HepG2 (cell line): Measurements from ENCODE around the gene DNM1L. TPM values are rescaled to one million over a fixed set of nuclear protein-coding genes. Genes with fewer than 3 reads are reported as not detected.

Experiments used
- DPF2 ChIP-seq: sonication (generic); formaldehyde crosslinking; IDR thresholded peaks from 2 replicates; pipeline ENCODE4 v1.4.0; 2020; ENCODE audit warnings: mild to moderate bottlenecking, low read depth, missing genetic modification reagents, borderline replicate concordance
- ETV5 ChIP-seq: IDR thresholded peaks from 2 replicates; pipeline ENCODE4 v1.6.1; 2018; ENCODE audit warnings: missing biosample characterization, missing genetic modification reagents, inconsistent platforms, borderline replicate concordance
- GFI1 ChIP-seq: sonication (generic); formaldehyde crosslinking; IDR thresholded peaks from 2 replicates; pipeline ENCODE4 v1.5.0; 2020; ENCODE audit warnings: missing genetic modification reagents, mild to moderate bottlenecking, borderline replicate concordance
- JARID2 ChIP-seq: sonication (generic); formaldehyde crosslinking; IDR thresholded peaks from 2 replicates; pipeline ENCODE4 v1.8.1; 2023; ENCODE audit warnings: missing genetic modification reagents, inconsistent platforms; ENCODE audit not compliant: insufficient replicate concordance
- SMAD3 ChIP-seq: sonication (generic); formaldehyde crosslinking; IDR thresholded peaks from 2 replicates; pipeline ENCODE4 v1.4.0; 2020; ENCODE audit warnings: missing genetic modification reagents
- ZBTB7B ChIP-seq: sonication (generic); formaldehyde crosslinking; IDR thresholded peaks from 2 replicates; pipeline ENCODE4 v1.4.0; 2020; ENCODE audit warnings: missing genetic modification reagents
- ZFAT ChIP-seq: sonication (generic); formaldehyde crosslinking; conservative IDR thresholded peaks from 2 replicates; pipeline ENCODE4 v1.8.1; 2023; ENCODE audit warnings: missing genetic modification reagents, inconsistent platforms
- ZNF460 ChIP-seq: sonication (generic); formaldehyde crosslinking; IDR thresholded peaks from 2 replicates; pipeline ENCODE4 v1.5.1; 2020; ENCODE audit warnings: missing genetic modification reagents, mild to moderate bottlenecking, borderline replicate concordance
- ZNF713 ChIP-seq: sonication (generic); formaldehyde crosslinking; IDR thresholded peaks from 2 replicates; pipeline ENCODE4 v1.4.0; 2020; ENCODE audit warnings: mild to moderate bottlenecking, missing genetic modification reagents
- ZNF768 ChIP-seq: sonication (generic); formaldehyde crosslinking; IDR thresholded peaks from 2 replicates; pipeline ENCODE4 v1.4.0; 2020; ENCODE audit warnings: missing genetic modification reagents
- ZNF775 ChIP-seq: sonication (generic); formaldehyde crosslinking; IDR thresholded peaks from 2 replicates; pipeline ENCODE4 v1.4.0; 2020; ENCODE audit warnings: missing genetic modification reagents, mild to moderate bottlenecking, moderate library complexity, borderline replicate concordance
- ZNF781 ChIP-seq: sonication (generic); formaldehyde crosslinking; IDR thresholded peaks from 2 replicates; pipeline ENCODE4 v1.5.1; 2020; ENCODE audit warnings: borderline replicate concordance, mild to moderate bottlenecking, missing genetic modification reagents; ENCODE audit errors: not compliant biosample characterization
- ZSCAN21 ChIP-seq: sonication (generic); formaldehyde crosslinking; IDR thresholded peaks from 2 replicates; pipeline ENCODE4 v1.8.0; 2022; ENCODE audit warnings: mild to moderate bottlenecking, missing genetic modification reagents, moderate library complexity, borderline replicate concordance
- polyA plus RNA-seq, 8 experiments: library from polyadenylated mRNA; depleted of rRNA in 3 of 8; stranded (reverse) in 7 of 8; unstranded in 1 of 8; fragments of >200 nt; fragmentation: Illumina TruSeq in 4 of 8; extraction: Trizol in 4 of 8; gene quantifications; 2 replicates each; pipeline versions ENCODE4 v1.2.1 to v1.2.3, GENCODE V29; 2011 to 2016; ENCODE audit warnings: low read depth in 4 of 8, missing spikeins in 1 of 8, mixed read lengths in 1 of 8; ENCODE audit not compliant: insufficient read depth in 1 of 8
- total RNA-seq, 5 experiments: library from RNA; depleted of rRNA; stranded (reverse); fragments of >200 nt; fragmentation: Illumina TruSeq; extraction: Trizol; gene quantifications; 2 replicates each; pipeline ENCODE4 v1.2.3, GENCODE V29; 2016; ENCODE audit warnings: low read depth in 1 of 5
- TF ChIP-seq, protein P1 (sequence below): sonication (generic); formaldehyde crosslinking; IDR thresholded peaks from 2 replicates; pipeline ENCODE4 v1.4.0; 2020; ENCODE audit warnings: missing genetic modification reagents
- TF ChIP-seq, protein P2 (sequence below): sonication (generic); formaldehyde crosslinking; IDR thresholded peaks from 2 replicates; pipeline ENCODE4 v1.8.1; 2023; ENCODE audit warnings: missing genetic modification reagents, mild to moderate bottlenecking, borderline replicate concordance
- TF ChIP-seq, protein P3 (sequence below): sonication (generic); formaldehyde crosslinking; IDR thresholded peaks from 2 replicates; pipeline ENCODE4 v1.4.0; 2020; ENCODE audit warnings: missing genetic modification reagents, low read depth, mild to moderate bottlenecking, borderline replicate concordance
- TF ChIP-seq, protein P4 (sequence below): sonication (generic); formaldehyde crosslinking; IDR thresholded peaks from 2 replicates; pipeline ENCODE4 v1.5.0; 2020; ENCODE audit warnings: mild to moderate bottlenecking, missing genetic modification reagents
- TF ChIP-seq, protein P5 (sequence below): sonication (generic); formaldehyde crosslinking; IDR thresholded peaks from 2 replicates; pipeline ENCODE4 v1.4.0; 2020; ENCODE audit warnings: missing genetic modification reagents

DNM1L gene
- total and polyA plus RNA-seq, 2 of the 13 experiments (the other 11 are each of a cell fraction or from before 2014, with no cell fraction given): 35.9 to 65.8 TPM

DNA sequence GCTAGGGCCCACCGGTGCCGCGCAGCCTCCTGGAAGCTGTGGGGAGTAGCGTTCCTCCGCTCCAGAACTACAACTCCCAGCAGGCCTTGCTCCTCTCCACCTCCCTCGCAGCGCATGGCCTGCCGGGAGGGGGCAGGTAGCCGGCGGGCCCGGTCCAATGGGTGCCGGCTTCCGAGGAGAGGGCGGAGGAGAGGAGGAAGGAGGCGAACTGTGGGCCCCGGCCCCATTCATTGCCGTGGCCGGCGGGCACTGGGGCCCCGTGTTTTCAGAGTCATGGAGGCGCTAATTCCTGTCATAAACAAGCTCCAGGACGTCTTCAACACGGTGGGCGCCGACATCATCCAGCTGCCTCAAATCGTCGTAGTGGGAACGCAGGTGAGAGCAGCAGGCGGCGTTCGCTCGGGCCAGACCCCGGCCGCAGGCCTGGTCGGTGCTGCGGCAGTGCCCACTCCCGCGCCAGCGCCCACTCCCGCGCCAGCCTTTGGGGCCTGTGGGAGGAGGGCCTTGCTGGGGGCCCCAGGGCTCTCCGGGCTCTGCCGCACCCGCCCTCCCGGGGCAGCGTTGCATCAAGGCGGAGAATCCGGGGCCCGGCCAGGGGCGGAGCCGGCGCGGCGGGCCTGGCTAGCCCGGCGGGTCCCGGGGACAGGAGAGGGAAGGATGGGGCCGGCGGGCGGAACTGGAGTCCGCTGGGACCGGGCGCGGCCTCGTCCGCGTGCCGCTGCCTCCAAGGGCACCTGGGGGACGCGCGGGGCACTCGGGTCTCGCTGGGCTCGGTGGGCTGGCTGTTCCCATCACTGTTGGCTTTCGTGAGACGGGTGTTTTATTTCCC, at the start of gene DNM1L (continued):
- TF ChIP-seq, protein P1, sequence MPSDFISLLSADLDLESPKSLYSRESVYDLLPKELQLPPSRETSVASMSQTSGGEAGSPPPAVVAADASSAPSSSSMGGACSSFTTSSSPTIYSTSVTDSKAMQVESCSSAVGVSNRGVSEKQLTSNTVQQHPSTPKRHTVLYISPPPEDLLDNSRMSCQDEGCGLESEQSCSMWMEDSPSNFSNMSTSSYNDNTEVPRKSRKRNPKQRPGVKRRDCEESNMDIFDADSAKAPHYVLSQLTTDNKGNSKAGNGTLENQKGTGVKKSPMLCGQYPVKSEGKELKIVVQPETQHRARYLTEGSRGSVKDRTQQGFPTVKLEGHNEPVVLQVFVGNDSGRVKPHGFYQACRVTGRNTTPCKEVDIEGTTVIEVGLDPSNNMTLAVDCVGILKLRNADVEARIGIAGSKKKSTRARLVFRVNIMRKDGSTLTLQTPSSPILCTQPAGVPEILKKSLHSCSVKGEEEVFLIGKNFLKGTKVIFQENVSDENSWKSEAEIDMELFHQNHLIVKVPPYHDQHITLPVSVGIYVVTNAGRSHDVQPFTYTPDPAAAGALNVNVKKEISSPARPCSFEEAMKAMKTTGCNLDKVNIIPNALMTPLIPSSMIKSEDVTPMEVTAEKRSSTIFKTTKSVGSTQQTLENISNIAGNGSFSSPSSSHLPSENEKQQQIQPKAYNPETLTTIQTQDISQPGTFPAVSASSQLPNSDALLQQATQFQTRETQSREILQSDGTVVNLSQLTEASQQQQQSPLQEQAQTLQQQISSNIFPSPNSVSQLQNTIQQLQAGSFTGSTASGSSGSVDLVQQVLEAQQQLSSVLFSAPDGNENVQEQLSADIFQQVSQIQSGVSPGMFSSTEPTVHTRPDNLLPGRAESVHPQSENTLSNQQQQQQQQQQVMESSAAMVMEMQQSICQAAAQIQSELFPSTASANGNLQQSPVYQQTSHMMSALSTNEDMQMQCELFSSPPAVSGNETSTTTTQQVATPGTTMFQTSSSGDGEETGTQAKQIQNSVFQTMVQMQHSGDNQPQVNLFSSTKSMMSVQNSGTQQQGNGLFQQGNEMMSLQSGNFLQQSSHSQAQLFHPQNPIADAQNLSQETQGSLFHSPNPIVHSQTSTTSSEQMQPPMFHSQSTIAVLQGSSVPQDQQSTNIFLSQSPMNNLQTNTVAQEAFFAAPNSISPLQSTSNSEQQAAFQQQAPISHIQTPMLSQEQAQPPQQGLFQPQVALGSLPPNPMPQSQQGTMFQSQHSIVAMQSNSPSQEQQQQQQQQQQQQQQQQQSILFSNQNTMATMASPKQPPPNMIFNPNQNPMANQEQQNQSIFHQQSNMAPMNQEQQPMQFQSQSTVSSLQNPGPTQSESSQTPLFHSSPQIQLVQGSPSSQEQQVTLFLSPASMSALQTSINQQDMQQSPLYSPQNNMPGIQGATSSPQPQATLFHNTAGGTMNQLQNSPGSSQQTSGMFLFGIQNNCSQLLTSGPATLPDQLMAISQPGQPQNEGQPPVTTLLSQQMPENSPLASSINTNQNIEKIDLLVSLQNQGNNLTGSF (CRISPR knock-in tag): peak; percentile 17; the same call in 1 of the 2 replicates
- TF ChIP-seq ZNF768 (CRISPR knock-in tag): peak; percentile 51; the same call in 1 of the 2 replicates
- 0 out of 2 replicates have a peak, but pooled peaks have one; percentile 15 for TF ChIP-seq ZBTB7B
- TF ChIP-seq ETV5: peak; percentile 53; the same call in 1 of the 2 replicates
- no peak for TF ChIP-seq ZNF460 (CRISPR knock-in tag)
- TF ChIP-seq ZNF781: peak; percentile 45
- TF ChIP-seq, protein P2, sequence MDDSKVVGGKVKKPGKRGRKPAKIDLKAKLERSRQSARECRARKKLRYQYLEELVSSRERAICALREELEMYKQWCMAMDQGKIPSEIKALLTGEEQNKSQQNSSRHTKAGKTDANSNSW: peak; percentile 51; the same call in 1 of the 2 replicates
- peak; percentile 54; the same call in 1 of the 2 replicates for TF ChIP-seq ZSCAN21
- peak; percentile 75; the same call in 1 of the 2 replicates for TF ChIP-seq GFI1
- TF ChIP-seq ZFAT (CRISPR knock-in tag): peak; percentile 70; the same call in 1 of the 2 replicates
- TF ChIP-seq, protein P3, sequence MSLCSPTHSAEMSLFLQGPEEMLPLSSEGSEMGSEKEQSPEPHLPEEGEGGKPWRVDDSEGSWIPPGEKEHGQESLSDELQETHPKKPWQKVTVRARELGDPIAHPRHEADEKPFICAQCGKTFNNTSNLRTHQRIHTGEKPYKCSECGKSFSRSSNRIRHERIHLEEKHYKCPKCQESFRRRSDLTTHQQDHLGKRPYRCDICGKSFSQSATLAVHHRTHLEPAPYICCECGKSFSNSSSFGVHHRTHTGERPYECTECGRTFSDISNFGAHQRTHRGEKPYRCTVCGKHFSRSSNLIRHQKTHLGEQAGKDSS (CRISPR knock-in tag): peak; percentile 80; the same call in 1 of the 2 replicates
- no peak for TF ChIP-seq DPF2
- TF ChIP-seq ZNF713 (CRISPR knock-in tag): no peak
- 0 out of 2 replicates have a peak, but pooled peaks have one; percentile 49 for TF ChIP-seq SMAD3 (CRISPR knock-in tag)
- TF ChIP-seq JARID2 (CRISPR knock-in tag): no peak
- TF ChIP-seq, protein P4, sequence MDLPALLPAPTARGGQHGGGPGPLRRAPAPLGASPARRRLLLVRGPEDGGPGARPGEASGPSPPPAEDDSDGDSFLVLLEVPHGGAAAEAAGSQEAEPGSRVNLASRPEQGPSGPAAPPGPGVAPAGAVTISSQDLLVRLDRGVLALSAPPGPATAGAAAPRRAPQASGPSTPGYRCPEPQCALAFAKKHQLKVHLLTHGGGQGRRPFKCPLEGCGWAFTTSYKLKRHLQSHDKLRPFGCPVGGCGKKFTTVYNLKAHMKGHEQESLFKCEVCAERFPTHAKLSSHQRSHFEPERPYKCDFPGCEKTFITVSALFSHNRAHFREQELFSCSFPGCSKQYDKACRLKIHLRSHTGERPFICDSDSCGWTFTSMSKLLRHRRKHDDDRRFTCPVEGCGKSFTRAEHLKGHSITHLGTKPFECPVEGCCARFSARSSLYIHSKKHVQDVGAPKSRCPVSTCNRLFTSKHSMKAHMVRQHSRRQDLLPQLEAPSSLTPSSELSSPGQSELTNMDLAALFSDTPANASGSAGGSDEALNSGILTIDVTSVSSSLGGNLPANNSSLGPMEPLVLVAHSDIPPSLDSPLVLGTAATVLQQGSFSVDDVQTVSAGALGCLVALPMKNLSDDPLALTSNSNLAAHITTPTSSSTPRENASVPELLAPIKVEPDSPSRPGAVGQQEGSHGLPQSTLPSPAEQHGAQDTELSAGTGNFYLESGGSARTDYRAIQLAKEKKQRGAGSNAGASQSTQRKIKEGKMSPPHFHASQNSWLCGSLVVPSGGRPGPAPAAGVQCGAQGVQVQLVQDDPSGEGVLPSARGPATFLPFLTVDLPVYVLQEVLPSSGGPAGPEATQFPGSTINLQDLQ (CRISPR knock-in tag): peak; percentile 76; the same call in 1 of the 2 replicates
- TF ChIP-seq, protein P5, sequence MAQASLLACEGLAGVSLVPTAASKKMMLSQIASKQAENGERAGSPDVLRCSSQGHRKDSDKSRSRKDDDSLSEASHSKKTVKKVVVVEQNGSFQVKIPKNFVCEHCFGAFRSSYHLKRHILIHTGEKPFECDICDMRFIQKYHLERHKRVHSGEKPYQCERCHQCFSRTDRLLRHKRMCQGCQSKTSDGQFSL (CRISPR knock-in tag): no peak; the same call in 1 of the 2 replicates
- TF ChIP-seq ZNF775: peak; percentile 90; the same call in 1 of the 2 replicates
